H9 (cell line): ENCODE results near the gene EFCAB14. TPM values are rescaled to one million over a fixed set of nuclear protein-coding genes. Genes with fewer than 3 reads are reported as not detected.

Experiments used
- DNase-seq: peaks from one replicate; pipeline ENCODE4 v3.0.0-alpha.2; 2017
- H2AFZ ChIP-seq: one replicate; pipeline ENCODE4 v1.6.1; 2013; ENCODE audit warnings: mild to moderate bottlenecking, low read length, control low read depth, moderate library complexity
- H2AK5ac ChIP-seq: 2 replicates; pipeline ENCODE4 v1.6.1; 2013; ENCODE audit warnings: low read length, control low read depth, mixed read lengths; ENCODE audit not compliant: insufficient read length
- H2BK120ac ChIP-seq: one replicate; pipeline ENCODE4 v1.6.1; 2013; ENCODE audit warnings: low read depth, mild to moderate bottlenecking, low read length, control low read depth, inconsistent platforms; ENCODE audit not compliant: poor library complexity, severe bottlenecking
- H2BK12ac ChIP-seq: 2 replicates; pipeline ENCODE4 v1.6.1; 2013; ENCODE audit warnings: low read length, control low read depth, mixed read lengths, low read depth; ENCODE audit not compliant: insufficient read length
- H2BK15ac ChIP-seq: 2 replicates; pipeline ENCODE4 v1.6.1; 2013; ENCODE audit warnings: low read depth, low read length, control low read depth
- H2BK20ac ChIP-seq: one replicate; pipeline ENCODE4 v1.6.1; 2013; ENCODE audit warnings: low read depth, mild to moderate bottlenecking, low read length, control low read depth, inconsistent platforms; ENCODE audit not compliant: poor library complexity, severe bottlenecking
- H2BK5ac ChIP-seq: 2 replicates; pipeline ENCODE4 v1.6.1; 2013; ENCODE audit warnings: low read length, control low read depth, mixed read lengths; ENCODE audit not compliant: insufficient read length
- H3K14ac ChIP-seq: 2 replicates; pipeline ENCODE4 v1.6.1; 2013; ENCODE audit warnings: low read length, control low read depth; ENCODE audit not compliant: insufficient read depth
- H3K18ac ChIP-seq: 2 replicates; pipeline ENCODE4 v1.6.1; 2013; ENCODE audit warnings: low read depth, mild to moderate bottlenecking, mixed read lengths, low read length, control low read depth; ENCODE audit not compliant: insufficient read length
- H3K23ac ChIP-seq: 2 replicates; pipeline ENCODE4 v1.6.1; 2013; ENCODE audit warnings: low read length, control low read depth, mixed read lengths, low read depth; ENCODE audit not compliant: insufficient read length
- H3K23me2 ChIP-seq: 2 replicates; pipeline ENCODE4 v1.6.1; 2013; ENCODE audit warnings: low read depth, mild to moderate bottlenecking, mixed read lengths, low read length, control low read depth; ENCODE audit not compliant: insufficient read length, poor library complexity, severe bottlenecking
- H3K27ac ChIP-seq: 2 replicates; pipeline ENCODE4 v1.5.1; 2013; ENCODE audit warnings: low read length, control low read depth, mixed read lengths, low read depth; ENCODE audit not compliant: insufficient read length
- H3K27me3 ChIP-seq: 2 replicates; pipeline ENCODE4 v1.6.1; 2013; ENCODE audit warnings: low read length, control low read depth, inconsistent platforms; ENCODE audit not compliant: insufficient read depth
- H3K4ac ChIP-seq: 2 replicates; pipeline ENCODE4 v1.6.1; 2013; ENCODE audit warnings: low read depth, mild to moderate bottlenecking, control low read depth, inconsistent platforms, low read length, moderate library complexity
- H3K4me1 ChIP-seq: 2 replicates; pipeline ENCODE4 v1.6.1; 2013; ENCODE audit warnings: low read length, control low read depth, inconsistent platforms; ENCODE audit not compliant: insufficient read depth
- H3K4me2 ChIP-seq: 2 replicates; pipeline ENCODE4 v1.6.1; 2013; ENCODE audit warnings: low read length, control low read depth, mixed read lengths; ENCODE audit not compliant: insufficient read length, insufficient read depth
- H3K56ac ChIP-seq: 2 replicates; pipeline ENCODE4 v1.6.1; 2013; ENCODE audit warnings: low read depth, mild to moderate bottlenecking, mixed read lengths, low read length, control low read depth; ENCODE audit not compliant: insufficient read length
- H3K79me1 ChIP-seq: 2 replicates; pipeline ENCODE4 v1.6.1; 2013; ENCODE audit warnings: low read depth, mild to moderate bottlenecking, moderate library complexity, low read length, control low read depth, inconsistent platforms; ENCODE audit not compliant: insufficient read depth, poor library complexity, severe bottlenecking
- H3K79me2 ChIP-seq: 2 replicates; pipeline ENCODE4 v1.6.1; 2013; ENCODE audit warnings: low read length, control low read depth, inconsistent platforms; ENCODE audit not compliant: insufficient read depth
- H3K9ac ChIP-seq: 2 replicates; pipeline ENCODE4 v1.6.1; 2013; ENCODE audit warnings: low read length, control low read depth, mixed read lengths; ENCODE audit not compliant: insufficient read length; ENCODE audit errors: extremely low read depth
- H3K9me3 ChIP-seq: one replicate; pipeline ENCODE4 v1.6.1; 2013; ENCODE audit warnings: low read depth, low read length, inconsistent platforms; ENCODE audit not compliant: control insufficient read depth
- H3T11ph ChIP-seq: one replicate; pipeline ENCODE4 v1.6.1; 2013; ENCODE audit warnings: mild to moderate bottlenecking, low read length, control low read depth, inconsistent platforms
- H4K20me1 ChIP-seq: one replicate; pipeline ENCODE4 v1.6.1; 2013; ENCODE audit not compliant: control insufficient read depth, insufficient read length, insufficient read depth
- H4K5ac ChIP-seq: 2 replicates; pipeline ENCODE4 v1.6.1; 2013; ENCODE audit warnings: low read depth, mild to moderate bottlenecking, mixed read lengths, low read length, control low read depth; ENCODE audit not compliant: insufficient read length
- H4K8ac ChIP-seq: replicated peaks from 2 replicates; pipeline ENCODE4 v1.6.1; 2013; ENCODE audit warnings: low read length, control low read depth, mixed read lengths, low read depth; ENCODE audit not compliant: insufficient read length
- H4K91ac ChIP-seq: 2 replicates; pipeline ENCODE4 v1.6.1; 2013; ENCODE audit warnings: low read depth, mild to moderate bottlenecking, moderate library complexity, mixed read lengths, low read length, control low read depth; ENCODE audit not compliant: insufficient read length
- H3K27ac Mint-ChIP-seq, 3 experiments: 2 replicates in 2 of 3; 3 replicates in 1 of 3; pipeline ENCODE4 v1.8.0; 2020 to 2021; ENCODE audit warnings: mixed read lengths in 3 of 3, mild to moderate bottlenecking in 1 of 3, moderate library complexity in 1 of 3
- H3K27me3 Mint-ChIP-seq: 2 replicates; pipeline ENCODE4 v1.8.0; 2021; ENCODE audit warnings: low read depth, mild to moderate bottlenecking, moderate library complexity, mixed read lengths
- H3K36me3 Mint-ChIP-seq, 3 experiments: 2 replicates in 2 of 3; 3 replicates in 1 of 3; pipeline ENCODE4 v1.8.0; 2020 to 2021; ENCODE audit warnings: low read depth in 3 of 3, mixed read lengths in 3 of 3; ENCODE audit not compliant: insufficient read depth in 1 of 3
- H3K4me1 Mint-ChIP-seq, 2 experiments: 2 replicates each; pipeline ENCODE4 v1.8.0; 2020; ENCODE audit warnings: mixed read lengths in 2 of 2
- H3K4me3 Mint-ChIP-seq, 2 experiments: 2 replicates in 1 of 2; 3 replicates in 1 of 2; pipeline ENCODE4 v1.8.0; 2020 to 2021; ENCODE audit warnings: mild to moderate bottlenecking in 2 of 2, mixed read lengths in 2 of 2, moderate library complexity in 1 of 2
- H3K9me3 Mint-ChIP-seq, 2 experiments: 2 replicates in 1 of 2; 3 replicates in 1 of 2; pipeline ENCODE4 v1.8.0; 2020; ENCODE audit warnings: mild to moderate bottlenecking in 2 of 2, mixed read lengths in 2 of 2, moderate library complexity in 1 of 2
- WGBS: extraction: QIAGEN DNeasy Blood & Tissue Kit; methylation state at CpG from one replicate; pipeline ENCODE4 v1.1.7; 2013; ENCODE audit warnings: missing lambda C conversion rate, low lambda C conversion rate, mixed read lengths; ENCODE audit not compliant: insufficient read length; ENCODE audit errors: extremely low coverage; 5-methylcytosine and 5-hydroxymethylcytosine counted together
- total RNA-seq: library from RNA; stranded (reverse); gene quantifications from 2 replicates; pipeline ENCODE4 v1.2.1, GENCODE V29; 2021
- TF ChIP-seq, protein P1 (sequence below): fragments of 200-600 bp; sonication (generic); conservative IDR thresholded peaks from 3 replicates; pipeline ENCODE4 v1.8.0; 2021; ENCODE audit warnings: antibody characterized with exemption, mild to moderate bottlenecking

The EFCAB14 gene
- total RNA-seq, 1 experiment from 2014 or later: 42.2 TPM

DNA sequence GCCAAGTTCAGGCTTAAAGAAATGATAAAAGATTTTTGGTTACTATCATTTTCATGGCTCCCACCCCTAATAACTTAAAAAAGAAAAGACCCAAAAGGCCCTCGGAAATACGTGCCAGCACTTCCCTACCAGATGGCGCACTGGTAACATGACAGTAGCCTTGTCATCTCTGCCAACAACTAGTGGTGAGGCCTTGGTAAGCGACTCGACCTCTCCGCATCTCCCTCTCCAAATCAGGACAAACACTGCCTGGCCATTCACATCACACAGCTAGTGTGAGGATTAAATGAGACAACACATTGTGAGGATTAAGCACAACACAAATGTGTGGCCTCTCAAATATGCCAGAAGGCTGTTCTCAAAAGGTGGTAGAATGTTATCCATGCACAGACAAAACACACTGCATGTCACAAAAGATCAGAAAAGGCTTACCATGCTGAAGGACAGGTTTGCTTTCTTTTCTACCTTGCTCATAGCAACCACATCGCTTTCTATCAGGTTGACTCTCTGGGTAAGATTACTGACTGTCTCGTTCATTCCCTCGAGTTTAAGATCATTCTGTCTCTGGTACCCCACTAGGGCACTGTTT, 30.9 kb downstream of the EFCAB14 start:
- Mint-ChIP-seq H3K27ac (no peak overlapping the region), H3K4me1 (no peaks in the 10 kb centered on the region)
- TF ChIP-seq, protein P1, sequence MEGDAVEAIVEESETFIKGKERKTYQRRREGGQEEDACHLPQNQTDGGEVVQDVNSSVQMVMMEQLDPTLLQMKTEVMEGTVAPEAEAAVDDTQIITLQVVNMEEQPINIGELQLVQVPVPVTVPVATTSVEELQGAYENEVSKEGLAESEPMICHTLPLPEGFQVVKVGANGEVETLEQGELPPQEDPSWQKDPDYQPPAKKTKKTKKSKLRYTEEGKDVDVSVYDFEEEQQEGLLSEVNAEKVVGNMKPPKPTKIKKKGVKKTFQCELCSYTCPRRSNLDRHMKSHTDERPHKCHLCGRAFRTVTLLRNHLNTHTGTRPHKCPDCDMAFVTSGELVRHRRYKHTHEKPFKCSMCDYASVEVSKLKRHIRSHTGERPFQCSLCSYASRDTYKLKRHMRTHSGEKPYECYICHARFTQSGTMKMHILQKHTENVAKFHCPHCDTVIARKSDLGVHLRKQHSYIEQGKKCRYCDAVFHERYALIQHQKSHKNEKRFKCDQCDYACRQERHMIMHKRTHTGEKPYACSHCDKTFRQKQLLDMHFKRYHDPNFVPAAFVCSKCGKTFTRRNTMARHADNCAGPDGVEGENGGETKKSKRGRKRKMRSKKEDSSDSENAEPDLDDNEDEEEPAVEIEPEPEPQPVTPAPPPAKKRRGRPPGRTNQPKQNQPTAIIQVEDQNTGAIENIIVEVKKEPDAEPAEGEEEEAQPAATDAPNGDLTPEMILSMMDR: no peak

More for the DNA sequence above, 30.9 kb downstream of the EFCAB14 start:
- no peaks in the 10 kb centered on the region for H3K4me1 ChIP-seq
- Mint-ChIP-seq H3K4me3 (no peak overlapping the region), H3K9me3 (no peaks in the 10 kb centered on the region), H3K27me3 (no peaks in the 10 kb centered on the region), H3K36me3 (peaks cover 10 to 84% (median 75%) of the 10 kb centered on the region in 3 experiments; a peak in 6 of 7 replicates)
- no peak overlapping the region for H4K8ac ChIP-seq
- H3K4ac ChIP-seq: no peak overlapping the region
- no peak overlapping the region for H3T11ph ChIP-seq
- no peak overlapping the region for H3K27ac ChIP-seq
- H4K5ac ChIP-seq: no peak overlapping the region
- H3K18ac ChIP-seq: no peak overlapping the region
- H3K27me3 ChIP-seq: no peaks in the 10 kb centered on the region
- H3K4me2 ChIP-seq: no peak overlapping the region
- H2BK5ac ChIP-seq: no peak overlapping the region
- H2AFZ ChIP-seq: no peak overlapping the region
- H3K23me2 ChIP-seq: no peaks in the 10 kb centered on the region
- H2BK120ac ChIP-seq: no peak overlapping the region
- H3K79me2 ChIP-seq: no peaks in the 10 kb centered on the region
- WGBS: no CpG with 5 or more reads among the region's 9 CpGs
- no peak overlapping the region for H2AK5ac ChIP-seq
- H3K14ac ChIP-seq: no peak overlapping the region
- no peak overlapping the region for H3K56ac ChIP-seq
- no peaks in the 10 kb centered on the region for H4K20me1 ChIP-seq
- H4K91ac ChIP-seq: no peak overlapping the region
- H2BK15ac ChIP-seq: no peak overlapping the region
- no peak for DNase-seq
- no peak overlapping the region for H2BK20ac ChIP-seq
- no peaks in the 10 kb centered on the region for H3K79me1 ChIP-seq
- H3K9ac ChIP-seq: no peak overlapping the region
- no peak overlapping the region for H3K23ac ChIP-seq
- no peak overlapping the region for H2BK12ac ChIP-seq
- no peaks in the 10 kb centered on the region for H3K9me3 ChIP-seq
